GM20000 (cell line): ENCODE results near the gene CCDC7.

Experiments used
- DNase-seq: peaks from one replicate; pipeline ENCODE4 v3.0.0; 2012; ENCODE audit warnings: low spot score
- TF ChIP-seq, protein P1 (sequence below): IDR thresholded peaks from 2 replicates; pipeline ENCODE4 v1.5.1; 2012; ENCODE audit warnings: mild to moderate bottlenecking, control low read depth; ENCODE audit errors: extremely low read depth, missing control alignments

CCDC7 gene

DNA sequence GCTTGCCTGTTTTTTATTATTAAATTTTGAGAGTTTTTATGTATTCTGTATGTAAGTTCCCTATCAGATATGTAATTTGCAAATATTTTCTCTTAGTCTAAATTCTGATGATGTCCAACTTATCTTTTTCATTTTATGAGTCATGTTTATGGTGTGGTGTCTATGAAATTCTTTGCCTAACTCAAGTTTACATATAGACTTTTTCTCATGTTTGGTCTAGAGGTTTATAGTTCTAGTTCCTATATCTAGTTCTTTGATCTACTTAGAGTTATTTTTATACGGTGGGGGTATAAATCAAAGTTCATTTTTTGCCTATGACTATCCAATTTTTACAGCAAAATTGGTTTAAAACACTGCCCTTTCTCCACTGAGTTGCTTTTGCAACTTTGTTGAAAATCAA is 26.3 kb upstream of the CCDC7 start:
- no peak for DNase-seq
- TF ChIP-seq, protein P1, sequence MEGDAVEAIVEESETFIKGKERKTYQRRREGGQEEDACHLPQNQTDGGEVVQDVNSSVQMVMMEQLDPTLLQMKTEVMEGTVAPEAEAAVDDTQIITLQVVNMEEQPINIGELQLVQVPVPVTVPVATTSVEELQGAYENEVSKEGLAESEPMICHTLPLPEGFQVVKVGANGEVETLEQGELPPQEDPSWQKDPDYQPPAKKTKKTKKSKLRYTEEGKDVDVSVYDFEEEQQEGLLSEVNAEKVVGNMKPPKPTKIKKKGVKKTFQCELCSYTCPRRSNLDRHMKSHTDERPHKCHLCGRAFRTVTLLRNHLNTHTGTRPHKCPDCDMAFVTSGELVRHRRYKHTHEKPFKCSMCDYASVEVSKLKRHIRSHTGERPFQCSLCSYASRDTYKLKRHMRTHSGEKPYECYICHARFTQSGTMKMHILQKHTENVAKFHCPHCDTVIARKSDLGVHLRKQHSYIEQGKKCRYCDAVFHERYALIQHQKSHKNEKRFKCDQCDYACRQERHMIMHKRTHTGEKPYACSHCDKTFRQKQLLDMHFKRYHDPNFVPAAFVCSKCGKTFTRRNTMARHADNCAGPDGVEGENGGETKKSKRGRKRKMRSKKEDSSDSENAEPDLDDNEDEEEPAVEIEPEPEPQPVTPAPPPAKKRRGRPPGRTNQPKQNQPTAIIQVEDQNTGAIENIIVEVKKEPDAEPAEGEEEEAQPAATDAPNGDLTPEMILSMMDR, result no peak

DNA sequence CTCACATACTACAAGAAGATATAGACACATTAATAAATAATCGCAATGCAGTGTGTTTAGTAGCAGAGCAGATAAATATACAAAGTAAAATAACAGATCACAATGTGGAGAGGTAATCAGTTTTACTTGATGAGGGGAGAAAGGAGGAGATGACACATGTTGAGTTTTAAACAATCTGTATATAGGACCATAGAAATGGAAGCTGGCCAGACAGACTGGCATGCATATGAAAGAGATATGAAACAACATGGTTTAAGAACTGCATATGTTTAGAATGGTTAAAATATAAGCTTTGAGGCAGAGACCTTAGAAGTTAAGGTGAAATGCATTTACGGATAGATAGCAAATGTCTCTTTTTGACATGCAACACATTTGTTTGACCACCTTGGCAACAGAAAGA is 19.8 kb upstream of the CCDC7 start:
- TF ChIP-seq, protein P1, result no peak
- DNase-seq, result no peak

DNA sequence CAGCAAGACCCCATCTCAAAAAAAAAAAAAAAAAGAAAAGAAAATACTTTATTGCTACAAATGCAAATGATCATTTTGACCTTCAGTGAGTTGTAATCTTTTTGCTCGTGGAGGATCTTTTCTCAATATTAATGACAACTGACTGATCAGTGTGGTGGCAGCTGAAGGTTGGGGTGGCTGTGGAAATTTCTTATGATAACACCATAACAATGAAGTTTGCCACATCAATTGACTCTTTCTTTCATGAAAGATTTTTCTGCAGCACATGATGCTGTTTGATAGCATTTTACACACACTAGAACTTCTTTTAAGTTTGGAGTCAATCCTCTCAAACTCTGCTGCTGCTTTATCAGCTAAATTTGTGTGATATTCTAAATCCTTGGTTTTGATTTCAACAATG is 12.4 kb upstream of the CCDC7 start:
- TF ChIP-seq, protein P1, result no peak
- no peak for DNase-seq

DNA sequence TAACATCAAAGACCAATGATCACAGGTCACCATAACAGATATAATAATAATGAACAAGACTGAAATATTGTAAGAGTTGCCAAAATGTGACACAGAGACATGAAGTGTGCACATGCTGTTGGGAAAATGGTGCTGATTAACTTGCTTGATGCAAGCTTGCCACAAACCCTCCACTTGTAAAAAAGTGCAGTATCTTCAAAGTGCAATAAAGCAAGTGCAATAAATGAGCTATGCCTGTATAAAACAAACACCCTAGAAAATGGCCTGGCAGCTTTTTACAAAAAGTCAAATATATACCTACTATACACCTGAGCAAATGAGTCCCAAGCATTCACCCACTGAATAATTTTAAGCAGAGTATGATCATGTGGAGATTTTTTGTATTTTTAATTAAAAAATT is 9.7 kb upstream of the CCDC7 start:
- TF ChIP-seq, protein P1, result no peak
- no peak for DNase-seq

DNA sequence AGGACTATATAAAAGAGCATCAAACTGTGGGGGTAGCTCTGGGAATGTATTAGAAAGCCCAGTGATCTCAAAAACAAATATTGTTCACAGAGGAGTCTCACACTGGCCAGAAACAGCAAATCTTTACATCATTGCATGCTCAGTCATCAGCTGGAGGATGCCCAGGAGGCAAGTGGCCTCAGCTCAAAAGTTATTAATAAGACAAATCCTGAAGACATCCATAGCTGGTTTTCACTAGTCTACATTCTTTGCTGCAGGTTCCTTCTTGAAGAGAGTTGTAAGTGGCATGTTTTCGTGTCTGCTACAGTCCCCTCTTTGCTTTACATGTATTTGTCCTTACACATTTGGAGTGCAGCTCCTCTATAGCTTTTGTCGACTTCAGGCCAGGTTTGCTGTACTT is 8.6 kb upstream of the CCDC7 start:
- TF ChIP-seq, protein P1, result no peak
- no peak for DNase-seq

DNA sequence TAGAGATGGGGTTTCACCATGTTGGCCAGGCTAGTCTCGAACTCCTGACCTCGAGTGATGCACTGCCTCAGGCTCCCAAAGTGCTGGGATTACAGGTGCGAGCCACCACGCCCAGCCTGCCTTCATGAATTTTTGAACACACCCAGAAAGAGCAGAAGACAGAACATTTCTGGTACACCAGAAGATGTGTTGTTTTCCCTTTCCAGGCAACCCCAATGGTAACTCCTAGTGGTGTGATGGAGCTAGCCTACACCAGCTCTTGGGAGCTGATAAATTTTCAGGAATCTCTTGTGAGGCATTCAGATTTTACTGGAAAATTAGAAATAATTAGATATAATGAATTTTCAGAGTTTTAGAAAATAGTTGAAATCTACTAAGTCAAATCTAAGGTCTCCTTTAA is 904 bp upstream of the CCDC7 start:
- DNase-seq, result no peak
- TF ChIP-seq, protein P1, result no peak

DNA sequence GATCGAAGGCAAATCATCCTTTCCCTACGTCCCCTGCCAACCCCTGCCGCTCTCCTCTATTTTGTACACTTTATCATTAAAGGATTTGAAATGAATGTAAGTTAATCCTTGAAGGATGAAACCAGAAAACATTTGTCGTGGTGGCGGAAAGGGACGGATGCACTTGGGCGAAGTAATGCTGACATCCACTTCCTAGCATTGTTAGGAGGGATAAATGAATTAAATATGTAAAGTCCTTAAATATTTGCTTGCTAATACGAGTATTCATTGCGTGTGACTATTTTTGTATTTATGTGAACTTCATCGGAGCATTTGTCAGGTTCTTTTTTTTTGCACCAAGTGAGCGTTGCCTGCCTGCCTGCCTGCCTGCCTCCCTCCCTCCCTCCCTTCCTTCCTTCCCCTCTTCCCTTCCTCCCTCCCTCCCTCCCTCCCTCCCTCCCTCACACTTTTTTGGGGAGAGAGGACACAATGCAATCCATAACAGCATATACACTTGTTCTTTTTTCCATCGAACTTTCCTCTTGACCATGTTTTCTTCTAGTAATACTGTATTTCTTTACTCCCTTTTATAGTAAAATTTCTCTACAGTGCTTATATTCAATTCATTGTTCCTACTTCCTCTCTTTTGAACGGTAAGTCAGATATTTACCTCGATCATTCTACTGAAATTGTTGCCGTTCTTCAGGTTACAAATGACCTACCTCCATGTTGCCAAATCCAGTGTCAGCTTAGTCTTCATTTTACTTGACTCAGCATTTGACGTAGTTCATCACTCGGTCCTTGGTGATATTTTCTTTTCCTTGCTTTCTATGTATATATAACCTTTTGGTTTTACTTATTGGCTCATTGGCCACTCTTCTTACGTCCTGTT is 831 bp downstream of the CCDC7 start:
- TF ChIP-seq, protein P1, result no peak
- DNase-seq, result peak; percentile 7
